Erythroblast (primary cell): Measurements from ENCODE around the gene SCN5A.

Source experiments
- GATA1 ChIP-seq: IDR thresholded peaks from 2 replicates; pipeline ENCODE4 v1.6.1; 2011; ENCODE audit warnings: low read depth, mild to moderate bottlenecking, control low read depth, low read length, moderate library complexity
- POLR2A ChIP-seq: IDR thresholded peaks from 2 replicates; pipeline ENCODE4 v1.6.1; 2011; ENCODE audit warnings: mild to moderate bottlenecking, low read length

DNA sequence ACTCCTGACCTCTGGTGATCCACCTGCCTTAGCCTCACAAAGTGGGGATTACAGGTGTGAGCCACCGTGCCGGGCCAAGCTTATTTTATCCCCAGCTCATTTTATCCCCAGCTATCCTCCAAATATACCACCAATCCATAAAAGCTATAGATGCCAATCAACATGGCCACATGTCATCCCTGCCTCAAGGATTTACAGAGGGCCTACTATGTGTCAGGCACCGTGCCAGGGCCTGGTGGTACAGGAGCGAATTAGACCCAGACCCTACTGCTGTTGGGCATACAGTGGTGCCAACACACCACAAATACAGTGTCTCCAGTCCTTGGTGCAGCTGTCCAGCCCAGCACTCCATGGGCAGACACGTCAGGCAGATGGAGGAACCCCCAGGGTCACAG, 73.4 kb downstream of the SCN5A start:
- TF ChIP-seq POLR2A (no peak), GATA1 (no peak)
